ENCODE measurements around the gene NOD2.

DNA sequence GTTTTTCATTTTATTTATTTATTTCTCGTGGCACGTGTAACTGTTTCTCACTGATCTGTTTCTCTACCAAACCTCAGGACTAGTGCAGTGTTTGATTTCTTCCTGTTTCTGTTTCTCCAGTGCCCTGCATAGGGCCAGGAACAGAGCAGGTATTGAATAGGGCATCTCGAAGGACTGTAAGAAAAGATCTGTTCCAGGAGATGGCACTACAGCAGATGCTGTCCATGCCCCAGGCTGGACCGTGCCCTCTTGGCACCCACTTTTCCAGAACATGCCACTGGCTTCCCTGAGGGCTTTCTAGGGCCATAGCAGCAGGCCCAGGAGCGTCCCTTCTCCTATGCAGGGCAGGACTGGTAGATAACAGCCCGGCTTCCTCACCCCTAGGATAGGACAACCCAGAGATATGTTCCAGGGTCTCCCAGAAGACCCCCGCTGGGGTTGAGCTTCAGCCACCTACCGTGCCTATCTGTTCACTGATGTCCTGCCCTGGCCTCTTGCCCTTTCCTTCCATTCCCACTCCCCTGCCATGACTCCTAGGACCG is 16.7 kb upstream of the NOD2 start:
- no peak for TF ChIP-seq YY1 (IDR thresholded peaks at IDR 0.05; ENCODE audit: insufficient read depth, insufficient read length)
- no peak for TF ChIP-seq SUZ12 (IDR thresholded peaks at IDR 0.05; ENCODE audit: extremely low read depth, insufficient read depth, insufficient read length)
- TF ChIP-seq ZNF274 (IDR thresholded peaks at IDR 0.05; ENCODE audit: low read depth, low read length), result no peak
